GM06990 (cell line): ENCODE results near the gene SCN7A.
A peak's percentile ranks its signal among the peaks of the same experiment; 100 is the strongest.
"Not testable (repeated sequence)": the region's sequence is repeated elsewhere in the genome, so short reads cannot be mapped to it uniquely, and the experiment has no call there.

Experiments
- DNase-seq: peaks from one replicate; pipeline ENCODE4 v3.0.0-alpha.2; 2011; ENCODE audit not compliant: insufficient read length; ENCODE audit errors: extremely low read depth
- H3K27me3 ChIP-seq: replicated peaks from 2 replicates; pipeline ENCODE4 v1.6.0; 2011; ENCODE audit warnings: low read length; ENCODE audit not compliant: control insufficient read depth, insufficient read depth
- H3K36me3 ChIP-seq: 2 replicates; pipeline ENCODE4 v1.5.1; 2011; ENCODE audit warnings: low read length; ENCODE audit not compliant: control insufficient read depth, insufficient read depth
- H3K4me3 ChIP-seq: replicated peaks from 2 replicates; pipeline ENCODE4 v1.5.1; 2011; ENCODE audit warnings: low read depth, mild to moderate bottlenecking, control low read depth, low read length
- CTCF ChIP-seq: IDR thresholded peaks from 2 replicates; pipeline ENCODE4 v1.5.1; 2011; ENCODE audit warnings: low read length, control low read depth, mild to moderate bottlenecking, inconsistent platforms; ENCODE audit not compliant: insufficient read depth, poor library complexity, severe bottlenecking

Gene SCN7A

GRCh38 chr2:166364476-166365161 lies 129.4 kb downstream of the SCN7A start:
- no peak for DNase-seq
- H3K4me3 ChIP-seq = no peak overlapping the region
- H3K36me3 ChIP-seq = no peaks in the 10 kb centered on the region
- no peaks in the 10 kb centered on the region for H3K27me3 ChIP-seq
- no peak for TF ChIP-seq CTCF

GRCh38 chr2:166361351-166362153 lies 132.5 kb downstream of the SCN7A start:
- no peaks in the 10 kb centered on the region for H3K36me3 ChIP-seq
- no peaks in the 10 kb centered on the region for H3K27me3 ChIP-seq
- TF ChIP-seq CTCF = peak; percentile 37
- no peak overlapping the region for H3K4me3 ChIP-seq
- no peak for DNase-seq

- no peak for DNase-seq
- no peak for TF ChIP-seq CTCF
- Histone ChIP-seq H3K4me3 (no peak overlapping the region), H3K27me3 (no peaks in the 10 kb centered on the region), H3K36me3 (no peaks in the 10 kb centered on the region)
Measured at GRCh38 chr2:166360906-166361305, 133.1 kb downstream of the SCN7A start.

GRCh38 chr2:166360426-166360825 lies 133.6 kb downstream of the SCN7A start:
- no peak for DNase-seq
- H3K4me3 ChIP-seq = no peak overlapping the region
- no peaks in the 10 kb centered on the region for H3K27me3 ChIP-seq
- TF ChIP-seq CTCF = no peak
- H3K36me3 ChIP-seq = no peaks in the 10 kb centered on the region

GRCh38 chr2:166357950-166358321 lies 136.1 kb downstream of the SCN7A start:
- H3K4me3 ChIP-seq, H3K27me3 ChIP-seq, H3K36me3 ChIP-seq, DNase-seq: not testable (repeated sequence)
